ENCODE results near the gene DAP. TPM values are rescaled to one million over a fixed set of nuclear protein-coding genes. Genes with fewer than 3 reads are reported as not detected.

DAP gene
- total RNA-seq, 3 donors from 2014 or later, result 60.8 to 63.8 (median 61.9) TPM

Other genes with a start within 250 kb of the DAP start
- 1 to 10 TPM; 3.3 to 5.3 (median 3.8) TPM for gene ANKRD33B, start 197.2 kb downstream of the DAP start, total RNA-seq